Daoy (cell line): ENCODE measurements around the gene ZEB1. TPM values are rescaled to one million over a fixed set of nuclear protein-coding genes. Genes with fewer than 3 reads are reported as not detected.
"Not testable (repeated sequence)": the region's sequence is repeated elsewhere in the genome, so short reads cannot be mapped to it uniquely, and the experiment has no call there.

Experiments used
- DNase-seq: peaks from one replicate; pipeline ENCODE4 v3.0.0-alpha.2; 2015; ENCODE audit warnings: low read depth
- total RNA-seq: library from RNA; depleted of rRNA; stranded (reverse); fragments of >200 nt; shearing (Covaris generic); gene quantifications from 2 replicates; pipeline ENCODE4 v1.2.3, GENCODE V29; 2014

ZEB1 gene
- total RNA-seq, 1 experiment from 2014 or later: 14.9 TPM

GRCh38 chr10:31422634-31423033 is 103.6 kb downstream of the ZEB1 start:
- DNase-seq: no peak

DNA sequence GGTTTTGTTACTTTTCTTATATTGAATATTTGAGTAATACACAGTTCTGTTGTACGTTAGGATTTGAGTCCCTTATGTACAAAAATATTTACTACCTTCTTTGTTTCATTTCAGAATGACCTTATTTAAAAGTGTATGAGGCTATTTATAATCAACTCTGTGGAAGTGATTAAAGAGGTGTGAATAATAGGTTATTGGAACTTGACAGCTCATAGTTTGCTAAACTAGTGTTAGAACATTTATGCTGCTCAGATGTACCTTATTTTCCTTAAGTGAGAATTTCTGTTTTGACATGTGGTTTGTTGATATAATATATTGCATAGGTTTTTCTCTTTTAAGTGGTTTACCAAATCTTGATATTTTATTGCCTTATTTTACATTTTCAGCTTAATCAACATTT is 105.5 kb downstream of the ZEB1 start:
- no peak for DNase-seq

DNA sequence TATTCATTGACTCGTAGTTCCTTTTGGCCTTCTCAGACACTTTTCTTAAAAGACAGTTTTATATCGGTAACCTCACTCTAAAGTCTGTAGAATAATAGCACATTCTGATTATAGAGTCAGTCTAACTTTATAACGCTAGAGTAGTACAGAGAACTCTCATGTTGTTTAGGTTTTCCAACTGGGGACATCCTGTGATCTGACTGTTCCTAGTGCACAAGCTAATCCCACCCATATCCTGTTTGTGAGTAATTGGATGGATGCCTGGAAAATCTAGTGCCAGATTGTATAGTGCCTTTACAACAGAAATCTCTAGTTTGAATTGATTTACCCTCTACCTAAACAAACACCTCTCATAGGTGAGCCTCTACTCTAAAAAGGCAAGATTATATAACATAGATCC is 107.4 kb downstream of the ZEB1 start:
- peak; percentile 70 for DNase-seq

- peak; percentile 13 for DNase-seq
Measured at GRCh38 chr10:31427334-31427733, 108.3 kb downstream of the ZEB1 start.

DNA sequence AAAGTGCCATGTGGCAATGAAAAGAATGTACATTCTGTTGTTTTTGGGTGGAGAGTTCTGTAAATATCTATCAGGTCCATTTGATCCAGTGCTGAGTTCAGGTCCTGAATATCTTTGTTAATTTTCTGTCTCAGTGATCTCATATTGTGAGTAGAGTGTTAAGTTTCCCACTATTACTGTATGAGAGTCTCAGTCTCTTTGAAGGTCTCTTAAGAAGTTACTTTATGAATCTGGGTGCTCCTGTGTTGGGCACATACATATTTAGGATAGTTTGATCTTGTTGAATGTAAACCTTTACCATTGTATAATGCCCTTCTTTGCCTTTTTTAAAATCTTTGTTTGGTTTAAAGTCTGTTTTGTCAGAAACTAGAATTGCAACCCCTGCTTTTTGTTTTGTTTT is 109.5 kb downstream of the ZEB1 start:
- DNase-seq: not testable (repeated sequence)

- DNase-seq: no peak
Measured at GRCh38 chr10:31431021-31431420, 112.0 kb downstream of the ZEB1 start.

DNA sequence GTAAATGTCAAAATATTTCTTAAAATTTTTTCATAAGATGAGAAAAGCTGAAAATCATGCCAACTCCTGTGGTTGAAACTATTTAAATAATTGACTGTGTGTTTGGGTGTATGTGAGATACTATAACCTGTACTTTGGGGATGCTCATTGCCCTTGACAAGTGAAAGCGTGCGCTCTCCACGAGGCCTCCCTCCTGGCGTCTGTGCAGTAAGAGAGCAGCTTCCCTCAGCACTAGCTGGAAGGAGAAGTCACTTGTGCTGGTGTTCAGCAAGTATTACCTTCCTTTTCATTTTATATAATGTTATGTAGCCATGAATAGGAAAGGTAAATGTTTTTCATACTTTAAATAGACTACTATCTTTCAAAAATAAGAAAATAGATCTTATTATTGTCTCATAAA is 118.9 kb downstream of the ZEB1 start:
- no peak for DNase-seq

DNA sequence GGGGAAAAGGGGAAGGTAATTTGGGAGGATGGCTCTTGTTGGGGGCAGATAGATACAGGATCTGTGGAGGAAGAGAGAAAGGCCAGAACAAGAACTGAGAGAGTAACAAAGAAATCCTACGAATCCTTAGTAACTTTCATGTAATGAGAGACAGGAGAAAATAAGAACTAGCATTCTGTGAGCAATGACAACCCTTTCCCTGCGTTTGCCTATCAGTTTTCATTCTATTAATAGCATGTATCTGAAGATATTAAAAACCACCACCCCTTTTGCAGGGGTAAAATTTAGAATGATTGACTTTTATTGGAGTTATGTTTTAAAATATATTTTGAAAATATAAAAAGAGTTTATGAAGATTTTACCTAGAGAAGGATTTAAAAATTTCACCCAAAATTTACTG is 132.8 kb downstream of the ZEB1 start:
- DNase-seq: no peak

- DNase-seq: no peak
Measured at GRCh38 chr10:31456468-31456867, 137.5 kb downstream of the ZEB1 start.

DNA sequence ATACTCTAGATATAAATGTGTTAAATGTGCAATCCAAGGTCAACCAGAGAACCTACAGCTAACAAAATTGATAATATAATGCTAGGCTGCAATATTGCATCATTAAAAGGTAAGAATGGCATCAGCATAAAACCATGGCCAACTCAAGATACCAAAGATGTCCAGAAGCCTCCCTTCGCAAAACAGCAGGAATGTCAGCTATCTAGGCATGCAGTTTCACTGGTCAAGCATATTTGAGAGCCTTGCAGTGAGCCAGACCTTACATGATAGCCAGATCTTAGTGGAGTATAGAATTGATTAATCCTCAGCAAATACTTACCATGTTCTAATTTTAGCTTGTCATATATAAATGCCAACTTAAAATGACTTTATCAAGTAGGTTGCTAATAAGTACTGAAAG is 138.8 kb downstream of the ZEB1 start:
- DNase-seq: no peak

DNA sequence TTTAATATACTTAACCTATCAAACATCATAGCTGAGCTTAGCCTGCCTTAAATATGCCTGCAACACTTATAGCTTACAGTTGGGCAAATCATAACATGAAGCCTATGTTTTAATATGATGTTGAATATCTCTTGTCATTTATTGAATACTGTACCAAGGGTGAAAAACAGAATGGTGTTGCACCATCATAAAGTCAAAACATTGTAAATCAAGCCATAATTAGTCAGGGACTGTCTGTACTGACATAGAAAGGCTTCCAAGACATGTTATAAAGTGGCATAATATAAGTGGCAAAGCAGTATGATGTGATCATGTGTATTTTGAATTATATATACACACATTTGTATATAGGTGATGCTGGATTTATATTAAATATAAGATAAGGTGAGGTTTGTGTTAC is 140.0 kb downstream of the ZEB1 start:
- DNase-seq: no peak

DNA sequence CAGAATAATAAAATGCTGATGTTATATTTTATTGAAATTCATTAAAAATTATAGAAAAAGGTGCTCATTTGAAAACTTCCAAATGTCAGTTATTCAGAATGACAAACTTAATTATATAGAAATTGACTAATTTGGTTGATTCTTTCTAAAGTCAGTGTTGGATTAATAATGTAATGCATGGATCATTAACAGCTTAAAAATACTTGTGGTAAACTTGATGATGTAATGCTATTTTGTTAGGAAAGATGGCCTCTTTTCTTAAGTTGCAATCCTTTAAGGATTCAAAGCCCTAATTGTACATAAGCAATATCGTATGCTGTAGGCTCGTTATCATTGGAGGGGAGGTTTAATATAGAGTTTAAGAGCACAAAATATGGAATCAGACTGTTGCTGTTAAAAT is 141.2 kb downstream of the ZEB1 start:
- no peak for DNase-seq

DNA sequence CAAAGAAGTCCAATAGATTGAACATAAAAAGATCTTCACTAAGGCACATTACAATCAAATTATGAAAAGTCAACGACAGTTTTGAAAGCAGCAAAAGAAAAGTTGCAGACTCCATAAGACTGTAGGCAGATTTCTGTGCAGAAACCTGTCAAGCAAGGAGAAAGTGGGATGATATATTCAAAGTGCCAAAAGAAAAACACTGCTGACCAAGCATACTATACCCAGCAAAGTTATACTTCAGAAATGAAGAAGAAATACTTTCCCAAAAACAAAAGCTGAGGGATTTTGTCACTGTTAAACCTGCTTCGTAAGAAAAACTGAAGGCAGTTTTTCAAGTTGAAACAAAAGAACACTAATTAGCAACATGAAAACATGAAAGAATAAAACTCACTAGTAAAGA is 145.5 kb downstream of the ZEB1 start:
- DNase-seq: no peak

DNA sequence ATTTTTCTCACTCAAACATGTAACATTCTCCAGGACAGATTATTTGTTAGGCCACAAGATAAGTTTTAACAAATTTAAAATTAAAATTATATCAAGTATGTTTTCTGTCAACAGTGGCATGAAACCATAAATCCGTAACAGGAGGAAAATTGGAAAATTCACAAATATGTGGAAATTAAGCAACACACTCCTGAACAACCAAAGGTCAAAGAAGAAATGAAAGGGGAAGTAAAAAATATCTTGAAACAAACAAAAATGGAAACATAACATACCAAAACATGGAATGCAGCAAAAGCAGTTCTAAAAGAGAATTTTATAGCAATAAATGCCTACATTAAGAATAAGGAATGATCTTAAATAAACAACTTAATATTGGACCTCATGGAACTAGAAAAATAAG is 147.3 kb downstream of the ZEB1 start:
- DNase-seq: no peak

DNA sequence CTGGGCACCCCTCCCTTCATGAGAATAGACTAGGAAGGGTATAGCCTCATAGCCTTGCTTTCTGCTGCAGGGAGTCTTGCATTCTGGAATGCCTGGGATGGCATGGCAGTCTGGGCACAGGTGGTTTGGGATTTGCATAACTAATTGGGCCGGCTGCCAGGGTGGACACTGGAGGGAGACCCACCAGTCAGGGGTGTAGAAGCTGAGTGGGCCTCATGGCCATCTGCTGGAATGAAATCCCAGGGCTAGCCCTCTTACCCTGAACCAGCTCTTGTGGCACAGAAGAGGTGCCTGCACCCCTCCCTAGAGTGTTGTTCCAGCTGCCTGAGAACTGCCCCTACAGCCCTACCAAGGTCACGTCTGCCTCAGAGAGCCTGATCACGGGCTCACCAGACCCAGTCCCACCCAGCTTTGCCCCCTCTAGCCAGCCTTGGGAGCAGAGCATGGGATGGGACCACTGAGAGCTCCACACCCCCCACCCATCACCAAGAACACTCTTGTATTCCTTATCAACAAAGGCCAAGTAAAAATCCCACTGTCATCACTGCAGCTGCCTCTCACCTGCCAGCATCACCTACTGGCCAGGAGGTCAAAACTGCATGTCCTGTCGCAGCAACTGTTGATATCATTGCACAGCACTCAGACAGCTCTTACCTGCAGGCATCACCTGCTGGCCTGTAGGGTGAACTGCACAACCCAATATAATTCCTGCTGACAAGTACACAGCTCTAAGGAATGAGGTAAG is 148.9 kb downstream of the ZEB1 start:
- peak; percentile 4 for DNase-seq

GRCh38 chr10:31468536-31468859 is 149.5 kb downstream of the ZEB1 start:
- DNase-seq: no peak

DNA sequence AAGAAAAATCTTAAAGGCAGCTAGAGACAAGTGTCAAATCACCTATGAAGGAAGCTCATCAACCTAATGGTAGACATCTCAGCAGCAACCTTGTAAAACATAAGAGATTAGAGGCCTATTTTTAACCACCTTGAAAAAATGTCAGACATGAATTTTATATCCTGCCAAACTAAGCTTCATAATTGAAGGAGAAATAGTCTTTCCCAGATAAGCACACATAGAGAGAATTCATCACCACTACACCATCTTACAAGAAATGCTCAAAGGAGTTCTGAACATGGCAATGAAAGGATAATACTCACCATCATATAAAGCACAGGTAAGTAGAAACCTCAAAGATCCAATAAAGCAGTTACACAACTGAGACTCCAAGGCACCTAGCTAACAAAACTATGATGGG is 156.5 kb downstream of the ZEB1 start:
- DNase-seq: no peak

DNA sequence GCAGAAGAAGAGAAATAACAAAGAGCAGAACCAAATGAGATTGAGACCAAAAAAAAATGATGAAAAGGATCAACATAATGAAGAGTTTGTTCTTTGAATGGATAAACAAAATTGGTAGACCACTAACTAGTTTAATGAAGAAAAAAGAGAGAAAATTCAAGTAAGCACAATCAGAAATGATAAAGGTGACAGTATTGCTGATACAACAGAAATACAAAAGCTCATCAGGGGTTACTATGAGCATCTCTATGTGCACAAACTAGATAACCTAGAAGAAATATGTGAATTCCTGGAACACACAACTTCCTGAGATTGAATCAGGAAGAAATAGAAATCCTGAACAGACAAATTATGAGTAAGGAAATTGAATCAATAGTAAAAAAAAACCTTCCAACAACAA is 157.1 kb downstream of the ZEB1 start:
- no peak for DNase-seq

DNA sequence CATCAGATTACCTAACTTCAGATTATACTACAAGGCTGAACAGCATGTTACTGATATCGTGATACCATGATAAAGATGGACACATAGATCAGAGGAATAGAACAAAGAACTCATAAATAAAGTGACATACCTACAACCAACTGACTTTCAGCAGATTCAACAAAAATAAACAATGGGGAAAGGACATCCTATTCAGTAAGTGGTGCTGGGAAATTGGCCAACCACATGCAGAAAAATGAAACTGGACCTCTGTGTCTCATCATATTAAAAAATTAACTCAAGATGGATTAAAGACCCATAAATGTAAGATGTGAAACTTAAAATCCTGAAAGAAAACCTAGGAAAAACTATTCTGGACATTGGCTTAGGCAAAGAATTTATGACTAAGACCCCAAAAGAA is 158.6 kb downstream of the ZEB1 start:
- no peak for DNase-seq

GRCh38 chr10:31479752-31480151 is 160.7 kb downstream of the ZEB1 start:
- DNase-seq: no peak

DNA sequence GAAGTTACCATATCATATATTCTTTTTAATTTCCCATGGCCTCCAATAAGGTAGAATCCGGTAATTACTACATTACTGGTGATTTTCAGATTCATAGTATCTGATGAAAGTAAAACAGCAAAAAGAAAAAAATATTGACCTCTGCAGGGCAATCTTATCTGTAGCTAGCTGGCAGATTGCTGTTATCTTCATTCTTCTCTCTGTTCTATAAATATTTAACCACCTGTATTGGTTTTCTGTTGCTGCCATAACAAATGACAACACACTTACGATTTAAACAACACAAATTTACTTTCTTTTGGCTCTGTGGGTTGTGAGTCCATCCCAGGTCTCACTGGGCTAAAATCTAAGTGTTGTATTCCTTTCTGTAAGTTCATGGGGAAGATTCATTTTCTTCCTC is 164.5 kb downstream of the ZEB1 start:
- no peak for DNase-seq

DNA sequence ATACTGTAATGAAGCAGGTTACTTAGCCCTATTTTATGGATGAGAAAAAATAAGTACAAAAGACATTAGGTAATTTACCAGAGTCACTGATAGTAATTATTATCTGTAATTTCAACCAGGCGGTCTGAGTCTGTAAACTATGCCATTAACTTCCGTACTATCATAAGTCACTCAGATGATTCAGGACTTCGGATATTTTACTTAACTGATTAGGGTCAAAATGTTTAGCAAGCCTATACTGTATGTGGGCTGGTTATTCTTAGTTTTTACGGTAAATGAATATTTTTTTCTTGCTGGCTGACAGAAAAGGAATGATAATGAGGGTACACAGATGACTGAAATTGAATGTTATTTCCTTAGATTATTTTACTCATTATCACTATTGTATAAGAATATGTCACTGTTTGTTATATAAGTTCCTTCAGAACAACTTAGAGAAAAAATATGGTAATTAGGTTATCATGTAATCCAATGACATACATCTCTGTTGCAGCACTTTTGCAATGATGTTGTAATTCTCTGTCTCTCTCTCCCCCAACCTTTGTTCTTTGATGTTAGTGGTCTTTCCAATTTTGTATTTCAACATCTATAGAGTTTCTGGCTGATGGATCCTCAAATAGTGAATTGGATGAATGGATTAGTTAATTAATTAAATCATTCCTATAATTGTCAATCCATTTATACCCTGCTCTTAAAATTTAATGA is 165.6 kb downstream of the ZEB1 start:
- no peak for DNase-seq

DNA sequence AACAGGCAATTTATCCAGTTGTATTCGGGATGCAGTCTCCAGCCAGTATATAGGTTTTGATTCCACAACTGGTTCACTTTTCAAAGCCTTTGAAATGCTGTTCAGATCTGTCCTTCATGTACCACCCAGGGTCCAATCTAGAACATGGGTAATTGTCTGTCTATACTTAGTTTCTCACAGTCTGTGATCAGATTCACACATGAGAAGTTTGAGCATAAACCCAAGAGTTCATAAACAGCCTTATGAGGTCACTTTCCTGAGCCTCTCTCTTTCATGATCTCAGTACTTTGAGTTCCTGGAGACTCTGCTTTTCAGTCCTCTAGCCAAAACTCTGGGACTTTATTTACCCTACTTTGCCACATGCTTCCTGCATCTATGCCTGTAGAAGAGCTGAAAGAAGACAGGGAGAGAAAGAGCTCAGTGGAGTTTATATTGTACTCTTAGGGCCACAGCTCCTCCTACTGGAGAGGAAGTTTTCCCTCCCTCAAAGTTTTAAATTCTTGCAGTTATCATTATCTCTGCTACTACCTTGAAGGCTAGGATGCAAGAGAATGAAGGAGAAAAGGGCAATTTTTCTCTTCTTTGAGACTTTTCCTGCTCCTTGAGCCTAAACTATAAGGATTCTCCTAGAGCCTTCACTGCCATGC is 172.0 kb downstream of the ZEB1 start:
- DNase-seq: peak; percentile 13
